Measurements from ENCODE around the gene GREB1L. TPM values are rescaled to one million over a fixed set of nuclear protein-coding genes. Genes with fewer than 3 reads are reported as not detected.

GREB1L gene
- total RNA-seq, 2 experiments from 2014 or later: not detected

- no peak overlapping the region for H3K27ac ChIP-seq (ENCODE audit: low read depth in 1 of 2, low read length in 2 of 2)
- no peak for ATAC-seq (ENCODE audit: poor library complexity)
- Mint-ChIP-seq H3K9me3 (no peaks in the 10 kb centered on the region), H3K27me3 (peaks cover 34% of the 10 kb centered on the region), H3K4me1 (ENCODE audit: low read depth) (no peaks in the 10 kb centered on the region), H3K36me3 (ENCODE audit: low read depth) (no peaks in the 10 kb centered on the region), H3K4me3 (no peak overlapping the region), H3K27ac (no peak overlapping the region)
- H3K36me3 ChIP-seq (ENCODE audit: insufficient read depth, low read length): no peaks in the 10 kb centered on the region
- no peak for DNase-seq
- intact Hi-C loops (cut with DNase I, micrococcal nuclease): no loop called here
- ChIA-PET POLR2A (no interaction called here), CTCF (no interaction called here)
- H3K4me3 ChIP-seq (ENCODE audit: low read length): no peak overlapping the region
- no peaks in the 10 kb centered on the region for H3K9me3 ChIP-seq (ENCODE audit: control insufficient read depth in 1 of 2, insufficient read depth in 1 of 2, low read length in 2 of 2)
- H3K4me1 ChIP-seq (ENCODE audit: insufficient read depth, low read length): no peaks in the 10 kb centered on the region
- H3K27me3 ChIP-seq (ENCODE audit: control insufficient read depth in 1 of 2, insufficient read depth in 2 of 2, low read length in 2 of 2): peaks cover 0 to 3% of the 10 kb centered on the region in 2 experiments
- no peak for TF ChIP-seq CTCF (IDR thresholded peaks at IDR 0.05)
These were observed 208.9 kb downstream of the GREB1L start for GRCh38 chr18:21450913-21451312.

GRCh38 chr18:21451851-21452250, 209.8 kb downstream of the GREB1L start:
- TF ChIP-seq CTCF (IDR thresholded peaks at IDR 0.05): no peak
- Histone ChIP-seq H3K9me3 (ENCODE audit: control insufficient read depth in 1 of 2, insufficient read depth in 1 of 2, low read length in 2 of 2) (no peaks in the 10 kb centered on the region), H3K36me3 (ENCODE audit: insufficient read depth, low read length) (no peaks in the 10 kb centered on the region), H3K27ac (ENCODE audit: low read depth in 1 of 2, low read length in 2 of 2) (no peak overlapping the region), H3K4me3 (ENCODE audit: low read length) (no peak overlapping the region), H3K27me3 (ENCODE audit: control insufficient read depth in 1 of 2, insufficient read depth in 2 of 2, low read length in 2 of 2) (peaks cover 0 to 3% of the 10 kb centered on the region in 2 experiments), H3K4me1 (ENCODE audit: insufficient read depth, low read length) (no peaks in the 10 kb centered on the region)
- no peak for DNase-seq
- Mint-ChIP-seq H3K27me3 (peaks cover 34% of the 10 kb centered on the region), H3K36me3 (ENCODE audit: low read depth) (no peaks in the 10 kb centered on the region), H3K9me3 (no peaks in the 10 kb centered on the region), H3K27ac (no peak overlapping the region), H3K4me3 (no peak overlapping the region), H3K4me1 (ENCODE audit: low read depth) (no peaks in the 10 kb centered on the region)
- CTCF ChIA-PET: no interaction called here
- POLR2A ChIA-PET: no interaction called here
- intact Hi-C loops (cut with DNase I, micrococcal nuclease): no loop called here
- no peak for ATAC-seq (ENCODE audit: poor library complexity)

GRCh38 chr18:21452276-21452780, 210.3 kb downstream of the GREB1L start:
- H3K4me3 ChIP-seq (ENCODE audit: low read length): no peak overlapping the region
- no peak for DNase-seq
- intact Hi-C loops (cut with DNase I, micrococcal nuclease): no loop called here
- ChIA-PET CTCF (no interaction called here), POLR2A (no interaction called here)
- Mint-ChIP-seq H3K4me3 (no peak overlapping the region), H3K4me1 (ENCODE audit: low read depth) (no peaks in the 10 kb centered on the region), H3K27ac (no peak overlapping the region), H3K27me3 (peaks cover 34% of the 10 kb centered on the region), H3K36me3 (ENCODE audit: low read depth) (no peaks in the 10 kb centered on the region), H3K9me3 (no peaks in the 10 kb centered on the region)
- ATAC-seq (ENCODE audit: poor library complexity): no peak
- no peaks in the 10 kb centered on the region for H3K36me3 ChIP-seq (ENCODE audit: insufficient read depth, low read length)
- no peaks in the 10 kb centered on the region for H3K9me3 ChIP-seq (ENCODE audit: control insufficient read depth in 1 of 2, insufficient read depth in 1 of 2, low read length in 2 of 2)
- H3K4me1 ChIP-seq (ENCODE audit: insufficient read depth, low read length): no peaks in the 10 kb centered on the region
- peaks cover 0 to 3% of the 10 kb centered on the region in 2 experiments for H3K27me3 ChIP-seq (ENCODE audit: control insufficient read depth in 1 of 2, insufficient read depth in 2 of 2, low read length in 2 of 2)
- TF ChIP-seq CTCF (IDR thresholded peaks at IDR 0.05): no peak
- no peak overlapping the region for H3K27ac ChIP-seq (ENCODE audit: low read depth in 1 of 2, low read length in 2 of 2)
